ENCODE data around the gene OXCT2. TPM values are rescaled to one million over a fixed set of nuclear protein-coding genes. Genes with fewer than 3 reads are reported as not detected.
A peak's percentile ranks its signal among the peaks of the same experiment; 100 is the strongest.

Gene OXCT2
- total and polyA plus RNA-seq, 9 of the 15 experiments (the other 6 are each of a cell fraction or from before 2014, with no cell fraction given) = 0.08 to 0.64 (median 0.22) TPM; not detected in 2

- TF ChIP-seq STAT6 (CRISPR knock-in tag; IDR thresholded peaks at IDR 0.05) (peak; percentile 57; the same call in 1 of the 2 replicates), CREM (IDR thresholded peaks at IDR 0.05; ENCODE audit: low read depth) (0 out of 2 replicates have a peak, but pooled peaks have one; percentile 46), NBN (IDR thresholded peaks at IDR 0.05; ENCODE audit: low read depth) (no peak), SP1 (CRISPR knock-in tag; IDR thresholded peaks at IDR 0.05) (peak; percentile 37; the same call in 1 of the 2 replicates), NR2C1 (IDR thresholded peaks at IDR 0.05) (peak; percentile 84), NR2C1 (tag; IDR thresholded peaks at IDR 0.05) (peak; percentile 87), ETV6 (IDR thresholded peaks at IDR 0.05; ENCODE audit: borderline replicate concordance in 1 of 2, low read depth in 2 of 2, low read length in 1 of 2) (no peak), ETV6 (CRISPR knock-in tag; IDR thresholded peaks at IDR 0.05; ENCODE audit: borderline replicate concordance) (no peak), RBBP5 (IDR thresholded peaks at IDR 0.05; ENCODE audit: borderline replicate concordance, insufficient read depth, low read length, poor library complexity, severe bottlenecking) (peak; percentile 9), HCFC1 (IDR thresholded peaks at IDR 0.05; ENCODE audit: low read depth, low read length) (peak; percentile 34; the same call in 1 of the 2 replicates), ZBTB17 (CRISPR knock-in tag; IDR thresholded peaks at IDR 0.05) (peak; percentile 52; the same call in 1 of the 2 replicates), NFATC3 (IDR thresholded peaks at IDR 0.05) (no peak), GMEB1 (CRISPR knock-in tag; IDR thresholded peaks at IDR 0.05) (0 out of 2 replicates have a peak, but pooled peaks have one; percentile 9), ZNF512 (tag; IDR thresholded peaks at IDR 0.05) (peak; percentile 46; the same call in 1 of the 2 replicates), ARID2 (IDR thresholded peaks at IDR 0.05) (0 out of 2 replicates have a peak, but pooled peaks have one; percentile 27), KLF16 (IDR thresholded peaks at IDR 0.05) (no peak), ZNF740 (CRISPR knock-in tag; IDR thresholded peaks at IDR 0.05) (peak; percentile 12; the same call in 1 of the 2 replicates), ZNF740 (tag; IDR thresholded peaks at IDR 0.05) (no peak), ERF (CRISPR knock-in tag; IDR thresholded peaks at IDR 0.05) (0 out of 2 replicates have a peak, but pooled peaks have one; percentile 41)
Measured at GRCh38 chr1:39799770-39800470, 28.8 kb upstream of the OXCT2 start (continued).

All from K562 (cell line).